GM21825 (cell line): ENCODE data around the gene RCE1.

Experiments used
- ATAC-seq: cut with Tn5 transposase; IDR thresholded peaks from one replicate; pipeline ENCODE4 v1.9.1; 2021; ENCODE audit warnings: mild to moderate bottlenecking, moderate library complexity; ENCODE audit not compliant: unreplicated experiment

Gene RCE1

DNA sequence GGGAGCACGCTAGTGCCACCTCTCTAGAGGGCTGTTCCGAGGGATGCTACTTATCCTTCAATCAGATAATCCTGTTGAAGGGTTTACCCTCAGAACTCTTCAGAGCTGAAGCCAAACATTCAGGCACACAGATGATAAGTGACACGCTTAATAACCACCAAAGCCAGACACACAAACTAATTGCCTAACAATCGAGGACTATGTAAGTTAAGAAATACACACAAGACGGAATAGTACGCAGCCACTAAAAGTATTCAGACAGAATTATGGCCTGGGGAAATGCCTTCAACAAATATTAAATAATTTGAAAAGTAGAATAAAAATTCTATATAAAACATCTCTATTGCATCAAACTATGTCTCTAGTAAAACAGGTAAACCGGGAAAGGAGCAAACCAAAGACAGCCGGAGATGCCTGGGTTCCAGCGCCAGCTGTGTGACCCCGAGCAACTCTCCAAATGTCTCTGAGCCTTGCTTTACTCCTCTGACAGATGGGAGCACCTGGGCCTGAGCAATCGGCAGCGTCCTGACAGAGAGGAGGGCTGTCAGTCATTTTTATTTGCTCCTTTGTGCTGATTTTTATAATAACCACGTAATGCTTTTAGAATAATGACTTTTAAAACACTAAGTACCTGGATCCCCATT lies 25.0 kb downstream of the RCE1 start:
- ATAC-seq = no peak

GRCh38 chr11:66868726-66869566 lies 25.7 kb downstream of the RCE1 start:
- peak; percentile 64 for ATAC-seq

DNA sequence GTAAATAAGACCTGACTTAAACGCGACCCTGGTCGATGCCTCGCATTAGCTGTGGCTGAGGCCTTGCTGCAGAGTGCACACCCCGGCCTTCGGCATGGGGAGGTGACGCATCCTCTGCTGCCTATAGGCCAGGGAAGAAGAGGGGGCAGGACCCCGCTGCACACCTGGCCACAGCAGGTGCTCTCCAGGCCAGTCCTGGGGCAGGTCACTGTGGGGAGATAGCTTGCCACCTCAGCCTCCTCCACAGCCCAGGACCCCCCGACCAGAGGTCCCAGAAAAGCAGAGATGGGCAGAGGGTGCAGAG lies 26.3 kb downstream of the RCE1 start:
- no peak for ATAC-seq

DNA sequence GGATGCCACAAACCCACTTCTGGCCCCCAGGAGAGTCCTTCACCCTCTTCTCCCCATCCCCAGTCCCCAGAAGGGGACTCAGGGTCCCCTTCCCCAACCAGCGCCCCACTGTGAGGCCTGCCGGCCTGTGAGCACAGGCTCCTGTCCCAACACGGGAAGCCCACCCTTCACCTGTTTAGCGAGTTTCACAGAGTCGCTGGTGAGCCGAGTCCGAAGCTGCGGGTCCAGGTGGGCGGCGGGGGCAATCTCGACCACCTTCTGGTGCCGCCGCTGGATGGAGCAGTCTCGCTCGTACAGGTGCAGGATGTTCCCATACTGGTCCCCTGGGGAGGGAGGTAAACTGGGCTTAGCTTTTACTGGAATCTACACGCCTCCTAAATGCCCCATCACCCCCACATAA lies 26.9 kb downstream of the RCE1 start:
- no peak for ATAC-seq

- no peak for ATAC-seq
Observed at GRCh38 chr11:66870616-66871520, 27.6 kb downstream of the RCE1 start.

GRCh38 chr11:66871521-66871901 lies 28.3 kb downstream of the RCE1 start:
- ATAC-seq = no peak

GRCh38 chr11:66874232-66874631 lies 31.0 kb downstream of the RCE1 start:
- no peak for ATAC-seq

- ATAC-seq = no peak
Observed at GRCh38 chr11:66875378-66875777, 32.1 kb downstream of the RCE1 start.

- no peak for ATAC-seq
Observed at GRCh38 chr11:66877588-66878385, 34.5 kb downstream of the RCE1 start.

DNA sequence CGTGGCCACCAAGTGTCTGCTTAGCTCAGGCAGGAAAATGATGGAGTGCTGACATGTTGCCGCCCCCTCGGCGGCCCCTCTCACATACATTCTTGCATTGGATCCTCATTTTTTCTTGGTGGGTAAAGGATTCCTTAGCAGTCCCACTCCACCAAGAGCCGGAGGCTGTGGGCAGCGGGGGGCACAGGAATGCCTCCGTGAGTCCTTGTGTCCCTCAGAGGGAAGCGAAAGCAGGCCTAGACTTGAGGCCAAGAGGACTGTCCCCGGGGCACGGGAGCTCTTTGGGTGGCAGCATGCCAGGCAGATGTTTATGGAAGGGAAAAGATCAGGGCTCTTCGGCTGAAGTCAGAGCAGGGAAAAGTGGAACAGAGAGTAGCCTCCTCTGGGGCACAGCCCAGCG lies 35.2 kb downstream of the RCE1 start:
- ATAC-seq = no peak

DNA sequence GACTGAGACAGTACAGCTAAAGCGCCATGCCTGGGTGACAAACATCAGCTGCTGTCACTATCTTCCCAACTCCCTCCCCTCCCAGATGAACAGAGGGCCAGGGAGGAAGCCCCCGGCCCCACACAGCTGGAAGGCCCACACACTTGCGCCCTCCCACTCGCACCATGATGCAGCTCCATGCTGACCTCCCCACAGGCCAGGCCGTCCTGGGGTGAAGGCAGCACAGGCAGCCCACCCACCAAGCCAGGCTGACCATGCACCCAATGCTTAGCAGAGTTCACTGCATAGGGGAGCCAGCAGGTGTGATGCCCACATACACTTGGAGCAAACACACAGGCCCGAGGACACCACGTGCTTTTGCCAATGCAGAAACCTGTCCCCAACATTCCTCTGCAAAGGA lies 35.8 kb downstream of the RCE1 start:
- ATAC-seq = no peak

DNA sequence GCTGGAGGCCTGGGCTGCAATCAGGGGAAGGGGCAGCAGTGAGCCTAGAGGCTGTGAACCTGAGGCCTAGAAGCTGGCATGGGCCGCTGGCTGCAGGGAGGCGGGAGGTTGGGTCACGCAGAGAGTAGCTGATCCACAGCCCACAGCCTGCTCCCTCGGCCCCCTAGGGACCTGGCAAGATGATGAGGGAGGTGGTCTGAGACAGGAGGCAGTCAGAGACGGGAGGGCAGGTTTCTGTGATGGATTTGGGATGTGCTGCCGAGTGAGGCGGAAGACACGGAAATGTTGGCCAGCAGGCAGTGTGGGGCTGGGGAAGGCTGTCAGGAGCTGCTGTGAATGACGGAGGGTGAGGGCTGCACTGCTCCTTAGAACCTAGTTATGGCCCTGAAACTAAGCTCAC lies 36.3 kb downstream of the RCE1 start:
- no peak for ATAC-seq

GRCh38 chr11:66879999-66880398 lies 36.8 kb downstream of the RCE1 start:
- no peak for ATAC-seq

GRCh38 chr11:66880496-66881450 lies 37.5 kb downstream of the RCE1 start:
- ATAC-seq = no peak

- no peak for ATAC-seq
Observed at GRCh38 chr11:66881451-66881835, 38.2 kb downstream of the RCE1 start.

- no peak for ATAC-seq
Observed at GRCh38 chr11:66881927-66882452, 38.7 kb downstream of the RCE1 start.

DNA sequence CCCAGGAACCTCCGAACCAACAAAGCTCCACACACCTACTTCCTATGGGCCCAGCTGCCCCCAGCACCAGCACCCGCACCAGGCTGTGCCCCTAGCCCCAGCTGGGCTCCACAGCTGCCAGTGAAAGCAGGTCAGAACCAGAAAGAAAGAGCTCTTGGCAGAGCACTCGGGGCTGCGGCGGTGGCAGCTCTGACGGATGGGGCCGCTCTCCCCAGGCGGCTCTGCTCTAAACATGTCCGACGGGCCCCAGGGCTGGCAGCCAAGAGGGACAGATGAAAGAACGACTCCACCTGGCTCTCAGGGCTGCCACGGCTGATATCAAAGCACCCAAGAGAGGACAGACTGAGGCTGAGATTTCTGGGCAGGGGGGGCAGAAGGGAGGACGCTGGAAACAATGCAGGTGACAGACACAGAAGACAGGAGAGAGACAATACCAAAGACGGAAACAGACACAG lies 39.3 kb downstream of the RCE1 start:
- no peak for ATAC-seq

DNA sequence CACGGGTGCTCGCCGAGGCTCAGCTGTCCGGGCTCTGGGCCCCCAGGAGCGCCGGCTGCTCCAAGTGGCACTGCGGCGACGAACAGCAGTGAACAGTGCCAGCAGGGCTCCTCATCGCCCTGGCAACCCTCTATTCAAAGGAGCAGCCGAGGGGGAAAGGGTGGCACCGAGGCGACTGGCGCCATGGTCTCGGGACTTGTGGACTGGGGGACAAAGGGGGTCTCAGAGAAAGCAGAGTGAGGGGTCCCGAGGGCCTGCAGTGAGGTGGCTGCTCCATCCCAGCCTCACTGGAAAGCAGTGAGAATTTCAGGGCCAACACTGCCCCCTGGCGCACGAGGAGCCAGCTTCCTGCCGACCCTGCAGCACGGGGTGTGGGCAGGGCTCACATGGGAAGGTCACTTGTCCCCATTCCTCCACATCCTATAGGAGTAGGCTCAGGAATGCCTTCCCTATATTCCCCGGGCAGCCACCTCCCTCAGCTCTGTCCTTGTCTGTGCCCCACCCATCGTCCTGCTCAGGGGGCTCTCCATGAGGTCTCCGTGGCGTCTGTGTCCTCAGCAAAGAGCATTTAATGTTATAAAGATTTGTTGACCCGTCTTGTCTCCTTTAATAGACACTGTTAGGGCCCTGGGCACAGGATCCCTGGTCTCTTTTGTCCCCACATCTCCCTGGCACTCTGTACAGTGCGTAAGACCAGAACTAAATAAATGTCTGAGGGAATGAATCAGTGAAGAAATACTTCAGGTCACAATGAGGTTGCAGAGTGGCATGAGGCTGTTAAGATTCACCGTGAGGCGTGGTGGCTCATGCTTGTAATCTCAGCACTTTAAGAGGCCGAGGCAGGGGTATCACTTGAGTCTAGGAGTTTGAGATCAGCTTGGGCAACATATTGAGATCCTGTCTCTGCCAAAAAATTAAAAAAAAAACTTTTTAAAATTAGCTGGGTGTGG lies 40.0 kb downstream of the RCE1 start:
- no peak for ATAC-seq
